Measurements from ENCODE around the gene SLC4A5. TPM values are rescaled to one million over a fixed set of nuclear protein-coding genes. Genes with fewer than 3 reads are reported as not detected.

Gene SLC4A5
- total RNA-seq, 1 donor from 2014 or later: 8.2 TPM

- peaks cover 19% of the 10 kb centered on the region for H3K9me3 Mint-ChIP-seq (ENCODE audit: unreplicated experiment)
- H3K36me3 Mint-ChIP-seq (ENCODE audit: unreplicated experiment): peaks cover 13% of the 10 kb centered on the region
- H3K27me3 Mint-ChIP-seq (ENCODE audit: unreplicated experiment): peaks cover 19% of the 10 kb centered on the region
- peak overlapping the region; percentile 98 for H3K4me3 Mint-ChIP-seq (ENCODE audit: unreplicated experiment)
- no peak for TF ChIP-seq CTCF (IDR thresholded peaks at IDR 0.05; ENCODE audit: partially characterized antibody, unreplicated experiment)
- H3K27ac Mint-ChIP-seq (ENCODE audit: unreplicated experiment): peak overlapping the region; percentile 100
- peaks cover 34% of the 10 kb centered on the region for H3K4me1 Mint-ChIP-seq (ENCODE audit: low read depth, unreplicated experiment)
- DNase-seq: peak; percentile 87
These were observed 31.4 kb upstream of the SLC4A5 start for GRCh38 chr2:74374509-74375205.

- peak; percentile 29 for DNase-seq
These were observed 30.8 kb upstream of the SLC4A5 start for GRCh38 chr2:74373985-74374384.

GRCh38 chr2:74373221-74373676, 30.0 kb upstream of the SLC4A5 start:
- DNase-seq: peak; percentile 81
- no peak for TF ChIP-seq CTCF (IDR thresholded peaks at IDR 0.05; ENCODE audit: partially characterized antibody, unreplicated experiment)
- Mint-ChIP-seq H3K27ac (ENCODE audit: unreplicated experiment) (peak overlapping the region; percentile 100), H3K36me3 (ENCODE audit: unreplicated experiment) (peaks cover 13% of the 10 kb centered on the region), H3K9me3 (ENCODE audit: unreplicated experiment) (peaks cover 24% of the 10 kb centered on the region), H3K27me3 (ENCODE audit: unreplicated experiment) (peaks cover 19% of the 10 kb centered on the region), H3K4me3 (ENCODE audit: unreplicated experiment) (peak overlapping the region; percentile 98), H3K4me1 (ENCODE audit: low read depth, unreplicated experiment) (peaks cover 27% of the 10 kb centered on the region)

More at GRCh38 chr2:74373985-74374384, 30.8 kb upstream of the SLC4A5 start:
- no peak for TF ChIP-seq CTCF (IDR thresholded peaks at IDR 0.05; ENCODE audit: partially characterized antibody, unreplicated experiment)
- H3K36me3 Mint-ChIP-seq (ENCODE audit: unreplicated experiment): peaks cover 13% of the 10 kb centered on the region
- H3K4me3 Mint-ChIP-seq (ENCODE audit: unreplicated experiment): peak overlapping the region; percentile 98
- peaks cover 21% of the 10 kb centered on the region for H3K9me3 Mint-ChIP-seq (ENCODE audit: unreplicated experiment)
- H3K4me1 Mint-ChIP-seq (ENCODE audit: low read depth, unreplicated experiment): peaks cover 32% of the 10 kb centered on the region
- H3K27me3 Mint-ChIP-seq (ENCODE audit: unreplicated experiment): peaks cover 19% of the 10 kb centered on the region
- H3K27ac Mint-ChIP-seq (ENCODE audit: unreplicated experiment): peak overlapping the region; percentile 100

GRCh38 chr2:74372674-74373073, 29.5 kb upstream of the SLC4A5 start:
- peaks cover 11% of the 10 kb centered on the region for H3K36me3 Mint-ChIP-seq (ENCODE audit: unreplicated experiment)
- H3K27ac Mint-ChIP-seq (ENCODE audit: unreplicated experiment): peak overlapping the region; percentile 100
- H3K9me3 Mint-ChIP-seq (ENCODE audit: unreplicated experiment): peaks cover 27% of the 10 kb centered on the region
- DNase-seq: no peak
- H3K4me3 Mint-ChIP-seq (ENCODE audit: unreplicated experiment): peak overlapping the region; percentile 98
- H3K4me1 Mint-ChIP-seq (ENCODE audit: low read depth, unreplicated experiment): peaks cover 27% of the 10 kb centered on the region
- H3K27me3 Mint-ChIP-seq (ENCODE audit: unreplicated experiment): peaks cover 21% of the 10 kb centered on the region
- no peak for TF ChIP-seq CTCF (IDR thresholded peaks at IDR 0.05; ENCODE audit: partially characterized antibody, unreplicated experiment)

- peaks cover 33% of the 10 kb centered on the region for H3K9me3 Mint-ChIP-seq (ENCODE audit: unreplicated experiment)
- no peak for DNase-seq
- peak overlapping the region; percentile 98 for H3K4me3 Mint-ChIP-seq (ENCODE audit: unreplicated experiment)
- no peak for TF ChIP-seq CTCF (IDR thresholded peaks at IDR 0.05; ENCODE audit: partially characterized antibody, unreplicated experiment)
- H3K27ac Mint-ChIP-seq (ENCODE audit: unreplicated experiment): peak overlapping the region; percentile 65
- peaks cover 10% of the 10 kb centered on the region for H3K36me3 Mint-ChIP-seq (ENCODE audit: unreplicated experiment)
- peaks cover 27% of the 10 kb centered on the region for H3K4me1 Mint-ChIP-seq (ENCODE audit: low read depth, unreplicated experiment)
- peaks cover 27% of the 10 kb centered on the region for H3K27me3 Mint-ChIP-seq (ENCODE audit: unreplicated experiment)
These were observed 28.2 kb upstream of the SLC4A5 start for GRCh38 chr2:74371421-74371820.

Measured in glutamatergic neuron (in vitro differentiated cells).